Tibial artery (tissue), 4 donors: ENCODE data around the gene ETV2.
A peak's percentile ranks its signal among the peaks of the same experiment; 100 is the strongest.

Experiments
- DNase-seq, 2 donors: peaks; one replicate each; pipeline ENCODE4 v3.0.0-alpha.2; 2019
- H3K27ac ChIP-seq, 2 donors: fragments of 200-600 bp; sonication (generic) in 1 of 2; 1 replicate in 1 of 2; 2 replicates in 1 of 2; pipeline ENCODE4 v1.5.1; 2018 to 2019; ENCODE audit warnings: mild to moderate bottlenecking in 1 of 2
- H3K27me3 ChIP-seq, 2 donors: fragments of 200-600 bp; sonication (generic) in 1 of 2; one replicate each; pipeline versions ENCODE4 v1.5.1 to v1.6.0; 2016 to 2019
- H3K36me3 ChIP-seq, 3 donors: fragments of 200-600 bp; sonication (generic) in 2 of 3; one replicate each; pipeline ENCODE4 v1.5.1; 2016 to 2019; ENCODE audit warnings: mild to moderate bottlenecking in 2 of 3
- H3K4me1 ChIP-seq, 4 donors: fragments of 200-600 bp; sonication (generic) in 2 of 4; 1 replicate in 3 of 4; 2 replicates in 1 of 4; pipeline ENCODE4 v1.5.1; 2016 to 2019
- H3K4me3 ChIP-seq, 2 donors: fragments of 200-600 bp; sonication (generic) in 1 of 2; 1 replicate in 1 of 2; 2 replicates in 1 of 2; pipeline ENCODE4 v1.5.1; 2018 to 2019; ENCODE audit warnings: mild to moderate bottlenecking in 2 of 2
- H3K9me3 ChIP-seq, 3 donors: fragments of 200-600 bp; sonication (generic) in 1 of 3; one replicate each; pipeline ENCODE4 v1.5.1; 2016 to 2019
- CTCF ChIP-seq, 2 experiments: fragments of 200-600 bp in 1 of 2; fragments of 450-650 bp in 1 of 2; IDR thresholded peaks; one replicate each; pipeline ENCODE4 v1.5.1; 2017 to 2019; ENCODE audit warnings: antibody characterized with exemption in 2 of 2, mild to moderate bottlenecking in 1 of 2, moderate library complexity in 1 of 2
- intact Hi-C: fragments of 100-400 bp; cut with DNase I; formaldehyde crosslinking; loops from one replicate; pipeline ENCODE4 v1.15.0; 2023; ENCODE audit warnings: low total_unique reads

ETV2 gene

GRCh38 chr19:35629332-35629633, 12.3 kb upstream of the ETV2 start:
- H3K27me3 ChIP-seq, result no peaks in the 10 kb centered on the region
- peak overlapping the region; percentile 93 to 100 for H3K4me3 ChIP-seq
- H3K36me3 ChIP-seq, result peaks cover 33 to 43% (median 39%) of the 10 kb centered on the region in 3 donors
- peaks cover 3 to 26% (median 18%) of the 10 kb centered on the region in 4 donors for H3K4me1 ChIP-seq
- intact Hi-C loops, result loop anchor here (2.0 to 5.0 kb wide), 3 partner anchors 16 to 82 kb away; partner anchors contain the start of genes HAUS5 and TMEM147
- peak overlapping the region; percentile 89 to 91 for H3K27ac ChIP-seq
- no peak for DNase-seq
- no peaks in the 10 kb centered on the region for H3K9me3 ChIP-seq
- no peak for TF ChIP-seq CTCF (IDR thresholded peaks at IDR 0.05)

- no peak overlapping the region for H3K27ac ChIP-seq
- H3K4me1 ChIP-seq, result peaks cover 3 to 18% (median 15%) of the 10 kb centered on the region in 4 donors
- no peaks in the 10 kb centered on the region for H3K9me3 ChIP-seq
- no peaks in the 10 kb centered on the region for H3K27me3 ChIP-seq
- no peak for DNase-seq
- TF ChIP-seq CTCF (IDR thresholded peaks at IDR 0.05), result no peak
- H3K4me3 ChIP-seq, result no peak overlapping the region
- intact Hi-C loops, result no loop called here
- H3K36me3 ChIP-seq, result peaks cover 53 to 84% (median 77%) of the 10 kb centered on the region in 3 donors
Observed at GRCh38 chr19:35633727-35634440, 7.7 kb upstream of the ETV2 start.

GRCh38 chr19:35636651-35637050, 4.9 kb upstream of the ETV2 start:
- TF ChIP-seq CTCF (IDR thresholded peaks at IDR 0.05), result no peak
- no peaks in the 10 kb centered on the region for H3K9me3 ChIP-seq
- DNase-seq, result no peak
- H3K27me3 ChIP-seq, result no peaks in the 10 kb centered on the region
- intact Hi-C loops, result no loop called here
- H3K4me3 ChIP-seq, result no peak overlapping the region
- no peak overlapping the region for H3K27ac ChIP-seq
- H3K36me3 ChIP-seq, result peaks cover 45 to 68% (median 64%) of the 10 kb centered on the region in 3 donors
- H3K4me1 ChIP-seq, result peaks cover 0 to 2% (median 0%) of the 10 kb centered on the region in 4 donors

GRCh38 chr19:35637165-35637564, 4.4 kb upstream of the ETV2 start:
- H3K36me3 ChIP-seq, result peaks cover 42 to 62% (median 59%) of the 10 kb centered on the region in 3 donors

GRCh38 chr19:35639321-35639639, 2.3 kb upstream of the ETV2 start:
- no peak for DNase-seq
- Histone ChIP-seq H3K4me1 (peaks cover under 1 to 17% (median 12%) of the 10 kb centered on the region in 4 donors), H3K27me3 (no peaks in the 10 kb centered on the region), H3K9me3 (no peaks in the 10 kb centered on the region), H3K27ac (no peak overlapping the region), H3K4me3 (no peak overlapping the region), H3K36me3 (peaks cover 20 to 41% (median 37%) of the 10 kb centered on the region in 3 donors)
- intact Hi-C loops, result no loop called here
- no peak for TF ChIP-seq CTCF (IDR thresholded peaks at IDR 0.05)

More at GRCh38 chr19:35637165-35637564, 4.4 kb upstream of the ETV2 start:
- DNase-seq, result no peak
- H3K27me3 ChIP-seq, result no peaks in the 10 kb centered on the region
- H3K9me3 ChIP-seq, result no peaks in the 10 kb centered on the region
- H3K4me3 ChIP-seq, result no peak overlapping the region
- peaks cover 0 to 5% (median 0%) of the 10 kb centered on the region in 4 donors for H3K4me1 ChIP-seq
- no peak overlapping the region for H3K27ac ChIP-seq
- no peak for TF ChIP-seq CTCF (IDR thresholded peaks at IDR 0.05)
- intact Hi-C loops, result no loop called here
